Activated CD4-positive, alpha-beta T cell treated with anti-CD3 and anti-CD28 coated beads, Interleukin-2, amount 50 U/mL, for 24 hours (primary cell): Measurements from ENCODE around the gene MYO3A.

Experiments used
- DNase-seq, 2 donors: peaks; one replicate each; pipeline ENCODE4 v3.0.0-alpha.2; 2020; ENCODE audit warnings: low read depth in 1 of 2, low spot score in 1 of 2

MYO3A gene

GRCh38 chr10:26254616-26255015 is 320.6 kb downstream of the MYO3A start:
- DNase-seq = no peak

- DNase-seq = no peak
Measured at GRCh38 chr10:26259341-26259740, 325.3 kb downstream of the MYO3A start.
